ENCODE measurements around the gene KCNQ1.

The KCNQ1 gene

DNA sequence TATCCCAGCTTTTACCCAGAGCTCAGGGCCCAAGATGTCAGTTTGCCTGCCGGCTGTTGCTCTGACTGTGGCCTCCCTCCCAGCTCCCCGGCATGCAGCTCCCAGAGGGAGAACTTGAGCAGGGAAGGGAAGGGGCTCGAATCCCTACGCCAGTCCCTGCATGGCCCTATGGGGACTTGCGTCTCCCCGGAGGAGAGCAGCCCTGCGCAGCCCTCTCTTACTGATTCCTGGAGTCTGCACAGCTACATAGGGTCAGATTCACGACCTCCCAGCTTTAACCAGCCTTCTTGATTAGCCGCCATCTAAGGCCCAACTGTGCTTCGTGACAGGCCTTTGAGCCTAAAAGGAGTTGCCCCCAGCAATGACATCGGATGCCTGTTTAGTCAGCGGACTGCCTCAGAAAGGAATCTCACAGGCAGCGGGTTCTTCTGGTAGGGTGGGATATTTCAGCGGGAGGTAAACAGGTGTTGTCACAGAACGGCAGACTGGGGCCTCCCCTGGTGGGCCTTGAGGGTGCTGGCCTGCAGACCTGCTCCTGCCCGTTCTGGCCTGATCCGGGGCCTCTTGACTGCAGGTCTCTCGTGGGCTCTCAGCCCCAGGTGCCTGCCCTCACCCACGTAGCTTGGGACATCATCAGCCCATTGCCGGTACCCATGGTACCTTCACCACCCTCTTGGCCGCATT lies 298.8 kb downstream of the KCNQ1 start:
- TF ChIP-seq OSR1 (CRISPR knock-in tag; IDR thresholded peaks at IDR 0.05) (no peak), ZC3H10 (CRISPR knock-in tag; IDR thresholded peaks at IDR 0.05) (no peak), ARNTL (CRISPR knock-in tag; IDR thresholded peaks at IDR 0.05; ENCODE audit: borderline replicate concordance, low read depth) (no peak)
- TF ChIP-seq, protein P1, sequence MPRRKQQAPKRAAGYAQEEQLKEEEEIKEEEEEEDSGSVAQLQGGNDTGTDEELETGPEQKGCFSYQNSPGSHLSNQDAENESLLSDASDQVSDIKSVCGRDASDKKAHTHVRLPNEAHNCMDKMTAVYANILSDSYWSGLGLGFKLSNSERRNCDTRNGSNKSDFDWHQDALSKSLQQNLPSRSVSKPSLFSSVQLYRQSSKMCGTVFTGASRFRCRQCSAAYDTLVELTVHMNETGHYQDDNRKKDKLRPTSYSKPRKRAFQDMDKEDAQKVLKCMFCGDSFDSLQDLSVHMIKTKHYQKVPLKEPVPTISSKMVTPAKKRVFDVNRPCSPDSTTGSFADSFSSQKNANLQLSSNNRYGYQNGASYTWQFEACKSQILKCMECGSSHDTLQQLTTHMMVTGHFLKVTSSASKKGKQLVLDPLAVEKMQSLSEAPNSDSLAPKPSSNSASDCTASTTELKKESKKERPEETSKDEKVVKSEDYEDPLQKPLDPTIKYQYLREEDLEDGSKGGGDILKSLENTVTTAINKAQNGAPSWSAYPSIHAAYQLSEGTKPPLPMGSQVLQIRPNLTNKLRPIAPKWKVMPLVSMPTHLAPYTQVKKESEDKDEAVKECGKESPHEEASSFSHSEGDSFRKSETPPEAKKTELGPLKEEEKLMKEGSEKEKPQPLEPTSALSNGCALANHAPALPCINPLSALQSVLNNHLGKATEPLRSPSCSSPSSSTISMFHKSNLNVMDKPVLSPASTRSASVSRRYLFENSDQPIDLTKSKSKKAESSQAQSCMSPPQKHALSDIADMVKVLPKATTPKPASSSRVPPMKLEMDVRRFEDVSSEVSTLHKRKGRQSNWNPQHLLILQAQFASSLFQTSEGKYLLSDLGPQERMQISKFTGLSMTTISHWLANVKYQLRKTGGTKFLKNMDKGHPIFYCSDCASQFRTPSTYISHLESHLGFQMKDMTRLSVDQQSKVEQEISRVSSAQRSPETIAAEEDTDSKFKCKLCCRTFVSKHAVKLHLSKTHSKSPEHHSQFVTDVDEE (CRISPR knock-in tag; IDR thresholded peaks at IDR 0.05), result no peak
- ATAC-seq, result no peak

DNA sequence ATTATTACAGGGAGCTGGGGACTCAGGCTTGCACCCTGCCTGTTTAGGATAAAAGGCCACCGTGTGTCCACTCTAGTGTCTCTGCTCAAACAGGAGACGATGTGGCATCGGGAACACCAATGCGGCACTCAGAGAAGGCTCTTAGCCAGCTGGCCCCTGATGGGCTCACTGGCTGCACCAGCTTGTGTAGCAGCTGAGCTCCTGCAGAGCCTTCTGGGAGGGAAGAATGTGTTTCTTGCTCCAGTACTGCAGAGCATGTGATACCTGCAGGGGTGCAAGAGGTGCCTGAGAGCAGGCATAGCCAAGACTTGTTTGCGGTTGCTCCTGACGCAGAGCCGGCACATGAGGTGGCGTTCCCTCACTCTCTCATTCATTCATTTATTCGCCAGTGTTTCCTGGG lies 299.4 kb downstream of the KCNQ1 start:
- no peak for ATAC-seq
- TF ChIP-seq PATZ1 (CRISPR knock-in tag; IDR thresholded peaks at IDR 0.05; ENCODE audit: borderline replicate concordance), result no peak
- no peak for TF ChIP-seq ZNF70 (CRISPR knock-in tag; IDR thresholded peaks at IDR 0.05)
- no peak for TF ChIP-seq CSRNP3 (CRISPR knock-in tag; IDR thresholded peaks at IDR 0.05)
- TF ChIP-seq ARNTL (CRISPR knock-in tag; IDR thresholded peaks at IDR 0.05; ENCODE audit: borderline replicate concordance, low read depth), result no peak
- TF ChIP-seq TCF4 (CRISPR knock-in tag; IDR thresholded peaks at IDR 0.05; ENCODE audit: borderline replicate concordance), result no peak
- TF ChIP-seq GLIS3 (CRISPR knock-in tag; IDR thresholded peaks at IDR 0.05), result no peak
- no peak for TF ChIP-seq PPARA (CRISPR knock-in tag; IDR thresholded peaks at IDR 0.05; ENCODE audit: borderline replicate concordance)
- TF ChIP-seq SNAI2 (CRISPR knock-in tag; IDR thresholded peaks at IDR 0.05), result no peak
- no peak for TF ChIP-seq CSDC2 (CRISPR knock-in tag; IDR thresholded peaks at IDR 0.05)
- TF ChIP-seq, protein P2, sequence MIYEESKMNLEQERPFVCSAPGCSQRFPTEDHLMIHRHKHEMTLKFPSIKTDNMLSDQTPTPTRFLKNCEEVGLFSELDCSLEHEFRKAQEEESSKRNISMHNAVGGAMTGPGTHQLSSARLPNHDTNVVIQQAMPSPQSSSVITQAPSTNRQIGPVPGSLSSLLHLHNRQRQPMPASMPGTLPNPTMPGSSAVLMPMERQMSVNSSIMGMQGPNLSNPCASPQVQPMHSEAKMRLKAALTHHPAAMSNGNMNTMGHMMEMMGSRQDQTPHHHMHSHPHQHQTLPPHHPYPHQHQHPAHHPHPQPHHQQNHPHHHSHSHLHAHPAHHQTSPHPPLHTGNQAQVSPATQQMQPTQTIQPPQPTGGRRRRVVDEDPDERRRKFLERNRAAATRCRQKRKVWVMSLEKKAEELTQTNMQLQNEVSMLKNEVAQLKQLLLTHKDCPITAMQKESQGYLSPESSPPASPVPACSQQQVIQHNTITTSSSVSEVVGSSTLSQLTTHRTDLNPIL (CRISPR knock-in tag; IDR thresholded peaks at IDR 0.05; ENCODE audit: low read depth), result no peak
- no peak for TF ChIP-seq RARB (CRISPR knock-in tag; IDR thresholded peaks at IDR 0.05)
- no peak for TF ChIP-seq ZC3H10 (CRISPR knock-in tag; IDR thresholded peaks at IDR 0.05)
- no peak for TF ChIP-seq ZFP3 (CRISPR knock-in tag; IDR thresholded peaks at IDR 0.05)
- no peak for TF ChIP-seq POU6F1 (CRISPR knock-in tag; IDR thresholded peaks at IDR 0.05; ENCODE audit: borderline replicate concordance, low read depth)
- no peak for TF ChIP-seq ZFP30 (CRISPR knock-in tag; IDR thresholded peaks at IDR 0.05)
- no peak for TF ChIP-seq OSR1 (CRISPR knock-in tag; IDR thresholded peaks at IDR 0.05)
- TF ChIP-seq, protein P1 (CRISPR knock-in tag; IDR thresholded peaks at IDR 0.05), result no peak
- TF ChIP-seq ISL1 (CRISPR knock-in tag; IDR thresholded peaks at IDR 0.05), result no peak

All from SK-N-SH treated with all-trans-retinoic acid at 6 μM for 48 hours (cell line).